Activated CD4-positive, alpha-beta T cell treated with anti-CD3 and anti-CD28 coated beads, Interleukin-10, Interleukin-2, amounts not matched to agents 100 ng/mL and 50 ng/mL, durations not matched to agents 16 hours and 8 hours (primary cell): ENCODE results near the gene TBCEL.
"Not testable (repeated sequence)": the region's sequence is repeated elsewhere in the genome, so short reads cannot be mapped to it uniquely, and the experiment has no call there.

ENCODE experiments used
- DNase-seq: peaks from one replicate; pipeline ENCODE4 v3.0.0-alpha.2; 2020

Gene TBCEL

GRCh38 chr11:121029813-121030445, 6.0 kb downstream of the TBCEL start:
- DNase-seq = no peak

- DNase-seq = no peak
Observed at GRCh38 chr11:121031167-121031566, 7.3 kb downstream of the TBCEL start.

- DNase-seq = not testable (repeated sequence)
Observed at GRCh38 chr11:121031648-121032047, 7.7 kb downstream of the TBCEL start.

GRCh38 chr11:121032546-121032945, 8.6 kb downstream of the TBCEL start:
- no peak for DNase-seq

GRCh38 chr11:121033635-121034034, 9.7 kb downstream of the TBCEL start:
- no peak for DNase-seq

- no peak for DNase-seq
Observed at GRCh38 chr11:121035169-121035755, 11.4 kb downstream of the TBCEL start.

GRCh38 chr11:121035780-121036179, 11.9 kb downstream of the TBCEL start:
- peak; percentile 34 for DNase-seq

- no peak for DNase-seq
Observed at GRCh38 chr11:121037016-121037415, 13.1 kb downstream of the TBCEL start.

- DNase-seq = no peak
Observed at GRCh38 chr11:121038648-121039409, 14.9 kb downstream of the TBCEL start.

GRCh38 chr11:121039971-121040613, 16.2 kb downstream of the TBCEL start:
- DNase-seq = no peak

GRCh38 chr11:121040614-121041002, 16.7 kb downstream of the TBCEL start:
- DNase-seq = no peak

GRCh38 chr11:121041072-121041471, 17.2 kb downstream of the TBCEL start:
- no peak for DNase-seq

GRCh38 chr11:121042296-121042695, 18.4 kb downstream of the TBCEL start:
- no peak for DNase-seq

GRCh38 chr11:121047926-121048325, 24.0 kb downstream of the TBCEL start:
- DNase-seq = no peak

GRCh38 chr11:121048464-121049233, 24.7 kb downstream of the TBCEL start:
- no peak for DNase-seq

- DNase-seq = no peak
Observed at GRCh38 chr11:121053244-121053643, 29.3 kb downstream of the TBCEL start.

- DNase-seq = no peak
Observed at GRCh38 chr11:121054266-121054665, 30.4 kb downstream of the TBCEL start.

GRCh38 chr11:121055076-121055475, 31.2 kb downstream of the TBCEL start:
- DNase-seq = no peak

GRCh38 chr11:121057922-121058321, 34.0 kb downstream of the TBCEL start:
- peak; percentile 25 for DNase-seq

GRCh38 chr11:121058941-121059340, 35.0 kb downstream of the TBCEL start:
- no peak for DNase-seq

- peak; percentile 52 for DNase-seq
Observed at GRCh38 chr11:121059605-121060004, 35.7 kb downstream of the TBCEL start.

- DNase-seq = no peak
Observed at GRCh38 chr11:121063728-121064127, 39.8 kb downstream of the TBCEL start.

- no peak for DNase-seq
Observed at GRCh38 chr11:121066623-121067022, 42.7 kb downstream of the TBCEL start.
